Left ventricle myocardium inferior (tissue), 1 donor: ENCODE data around the gene DLGAP4. TPM values are rescaled to one million over a fixed set of nuclear protein-coding genes. Genes with fewer than 3 reads are reported as not detected.

Source experiments
- DNase-seq: peaks from one replicate; pipeline ENCODE4 v3.0.0-alpha.2; 2020
- H3K27ac ChIP-seq: fragments of 200-600 bp; replicated peaks from 2 replicates; pipeline ENCODE4 v1.8.0; 2021
- H3K27me3 ChIP-seq: fragments of 200-600 bp; 2 replicates; pipeline ENCODE4 v1.8.0; 2021; ENCODE audit warnings: low read depth
- H3K36me3 ChIP-seq: fragments of 200-600 bp; 2 replicates; pipeline ENCODE4 v1.8.0; 2021
- H3K4me1 ChIP-seq: fragments of 200-600 bp; 2 replicates; pipeline ENCODE4 v1.8.0; 2021
- H3K4me3 ChIP-seq: fragments of 200-600 bp; 2 replicates; pipeline ENCODE4 v1.8.0; 2021; ENCODE audit warnings: mild to moderate bottlenecking, moderate library complexity
- H3K9me3 ChIP-seq: fragments of 200-600 bp; replicated peaks from 2 replicates; pipeline ENCODE4 v1.8.0; 2021
- CTCF ChIP-seq: fragments of 200-600 bp; IDR thresholded peaks from 2 replicates; pipeline ENCODE4 v1.8.0; 2021; ENCODE audit warnings: antibody characterized with exemption, mild to moderate bottlenecking, borderline replicate concordance
- intact Hi-C: fragments of 100-400 bp; cut with micrococcal nuclease; formaldehyde crosslinking; loops from one replicate; pipeline ENCODE4 v1.11.0; 2022
- total RNA-seq: library from RNA; stranded (reverse); fragmentation: NEBNext Ultra II Directional; extraction: Animal tissue kit (Norgen Biotek cat#: 25700); gene quantifications from one replicate; pipeline ENCODE4 v1.2.1, GENCODE V29; 2021
- donor health status: DM: no; HTN: yes; CAD: no; lungs with severe emphysema.

DLGAP4 gene
- total RNA-seq, 1 donor from 2014 or later = 51.7 TPM

GRCh38 chr20:36320898-36321695 lies 15.0 kb downstream of the DLGAP4 start:
- intact Hi-C loops = no loop called here
- Histone ChIP-seq H3K4me1 (no peaks in the 10 kb centered on the region), H3K27ac (no peak overlapping the region), H3K36me3 (no peaks in the 10 kb centered on the region), H3K9me3 (peaks cover 26% of the 10 kb centered on the region), H3K4me3 (no peak overlapping the region), H3K27me3 (peaks cover 40% of the 10 kb centered on the region)
- TF ChIP-seq CTCF = no peak
- no peak for DNase-seq

GRCh38 chr20:36322131-36322530 lies 16.0 kb downstream of the DLGAP4 start:
- no peak for DNase-seq
- Histone ChIP-seq H3K27me3 (peaks cover 39% of the 10 kb centered on the region), H3K27ac (no peak overlapping the region), H3K9me3 (peaks cover 33% of the 10 kb centered on the region), H3K36me3 (no peaks in the 10 kb centered on the region), H3K4me1 (no peaks in the 10 kb centered on the region), H3K4me3 (no peak overlapping the region)
- TF ChIP-seq CTCF = no peak
- intact Hi-C loops = no loop called here

GRCh38 chr20:36330091-36330490 lies 24.0 kb downstream of the DLGAP4 start:
- H3K27me3 ChIP-seq = peaks cover 51% of the 10 kb centered on the region
- intact Hi-C loops = no loop called here
- H3K9me3 ChIP-seq = peaks cover 19% of the 10 kb centered on the region
- H3K4me3 ChIP-seq = no peak overlapping the region
- no peak overlapping the region for H3K27ac ChIP-seq
- no peaks in the 10 kb centered on the region for H3K4me1 ChIP-seq
- no peak for TF ChIP-seq CTCF
- no peaks in the 10 kb centered on the region for H3K36me3 ChIP-seq
- DNase-seq = no peak

- Histone ChIP-seq H3K4me1 (no peaks in the 10 kb centered on the region), H3K4me3 (no peak overlapping the region), H3K27ac (no peak overlapping the region), H3K36me3 (no peaks in the 10 kb centered on the region), H3K27me3 (peaks cover 62% of the 10 kb centered on the region), H3K9me3 (peaks cover 8% of the 10 kb centered on the region)
- intact Hi-C loops = no loop called here
- no peak for DNase-seq
- TF ChIP-seq CTCF = no peak
Observed at GRCh38 chr20:36331209-36331608, 25.1 kb downstream of the DLGAP4 start.

GRCh38 chr20:36333841-36334240 lies 27.7 kb downstream of the DLGAP4 start:
- no peak for TF ChIP-seq CTCF
- no peak for DNase-seq
- H3K9me3 ChIP-seq = no peaks in the 10 kb centered on the region
- intact Hi-C loops = no loop called here
- H3K4me3 ChIP-seq = no peak overlapping the region
- no peak overlapping the region for H3K27ac ChIP-seq
- H3K36me3 ChIP-seq = no peaks in the 10 kb centered on the region
- H3K27me3 ChIP-seq = peaks cover 85% of the 10 kb centered on the region
- no peaks in the 10 kb centered on the region for H3K4me1 ChIP-seq
